Measurements from ENCODE around the gene ASCL5.

Gene ASCL5

GRCh38 chr1:201111156-201111555, 15.8 kb downstream of the ASCL5 start:
- no peak for DNase-seq (ENCODE audit: low read depth)

GRCh38 chr1:201110616-201111015, 16.4 kb downstream of the ASCL5 start:
- no peak for DNase-seq (ENCODE audit: low read depth)

DNA sequence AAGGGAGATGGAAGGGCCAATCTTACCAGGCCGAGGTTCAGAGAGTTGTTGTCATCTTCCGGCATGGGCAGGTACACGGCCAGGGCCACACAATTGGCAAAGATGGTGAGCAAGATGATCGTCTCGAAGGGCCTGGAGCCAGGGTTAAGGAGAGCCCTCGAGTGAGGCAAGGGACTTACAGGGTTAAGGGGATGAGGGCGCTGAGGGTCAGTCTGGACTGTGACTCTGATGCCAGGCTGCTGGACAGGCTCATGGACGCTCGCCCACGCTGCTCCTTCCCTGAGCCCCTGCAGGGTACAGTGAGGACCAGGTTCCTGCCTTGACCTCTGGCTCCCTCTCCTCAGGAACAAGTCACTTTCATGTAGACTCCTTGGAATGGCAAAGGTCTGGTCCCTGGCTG, 16.8 kb downstream of the ASCL5 start:
- DNase-seq (ENCODE audit: low read depth), result no peak

GRCh38 chr1:201109651-201110050, 17.3 kb downstream of the ASCL5 start:
- DNase-seq (ENCODE audit: low read depth), result no peak

- no peak for DNase-seq (ENCODE audit: low read depth)
Measured at GRCh38 chr1:201108614-201109013, 18.4 kb downstream of the ASCL5 start.

DNA sequence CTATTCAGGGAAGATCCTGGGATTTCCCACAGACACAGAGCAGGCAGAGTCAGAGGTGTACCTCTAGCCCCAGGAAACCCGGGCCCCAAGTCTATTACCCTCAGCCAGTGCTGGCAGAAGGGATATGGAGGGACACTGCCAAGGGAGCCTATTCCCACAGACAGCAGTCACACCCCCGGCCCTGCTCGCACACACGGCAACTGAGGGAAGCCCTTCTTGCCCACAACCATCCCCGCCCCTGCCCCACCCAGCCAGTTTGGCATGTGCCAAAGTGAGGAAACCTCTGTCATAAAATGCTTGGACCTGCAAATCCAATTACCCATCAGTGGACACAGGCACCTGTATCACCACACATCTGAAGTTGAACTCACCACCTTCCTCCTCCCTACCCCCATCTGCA, 21.3 kb downstream of the ASCL5 start:
- no peak for DNase-seq (ENCODE audit: low read depth)

GRCh38 chr1:201104141-201104540, 22.8 kb downstream of the ASCL5 start:
- no peak for DNase-seq (ENCODE audit: low read depth)

GRCh38 chr1:201103666-201104065, 23.3 kb downstream of the ASCL5 start:
- no peak for DNase-seq (ENCODE audit: low read depth)

DNA sequence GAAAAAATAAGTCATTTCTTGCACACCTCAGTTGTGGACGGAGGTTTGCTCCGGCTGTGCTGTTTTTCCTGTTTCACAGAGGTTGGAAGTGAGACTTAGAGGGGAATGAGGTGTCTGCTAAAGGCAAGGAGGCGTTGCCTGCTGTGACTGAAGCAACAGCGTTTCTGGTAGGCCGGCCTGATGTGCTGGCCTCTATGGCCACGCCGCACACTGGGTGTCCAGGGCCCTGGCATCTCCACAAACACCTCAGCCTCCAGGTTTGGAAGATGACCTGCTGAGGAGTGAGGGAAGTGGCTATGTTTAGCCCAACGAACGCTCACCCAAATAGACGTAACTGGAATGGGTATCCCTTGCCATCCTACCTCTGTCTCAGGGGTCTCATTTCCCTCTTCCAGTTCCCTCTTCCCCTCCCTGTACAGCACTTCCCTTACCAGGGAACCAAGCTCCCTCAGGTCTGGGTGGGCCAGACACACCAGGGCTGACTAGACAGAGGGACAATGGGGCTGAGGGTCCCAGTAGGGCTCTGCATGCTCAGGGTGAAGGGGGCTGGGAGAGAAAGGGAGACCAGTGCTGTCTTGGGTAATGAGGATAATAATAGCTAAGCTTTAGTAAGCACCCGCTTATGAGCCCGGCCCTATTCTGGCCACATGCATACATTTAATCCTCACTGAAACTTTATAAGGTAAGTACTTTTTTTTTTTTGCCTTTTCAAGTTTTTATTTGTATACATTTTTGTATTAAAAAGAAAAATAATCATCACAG, 26.6 kb downstream of the ASCL5 start:
- DNase-seq (ENCODE audit: low read depth), result no peak

DNA sequence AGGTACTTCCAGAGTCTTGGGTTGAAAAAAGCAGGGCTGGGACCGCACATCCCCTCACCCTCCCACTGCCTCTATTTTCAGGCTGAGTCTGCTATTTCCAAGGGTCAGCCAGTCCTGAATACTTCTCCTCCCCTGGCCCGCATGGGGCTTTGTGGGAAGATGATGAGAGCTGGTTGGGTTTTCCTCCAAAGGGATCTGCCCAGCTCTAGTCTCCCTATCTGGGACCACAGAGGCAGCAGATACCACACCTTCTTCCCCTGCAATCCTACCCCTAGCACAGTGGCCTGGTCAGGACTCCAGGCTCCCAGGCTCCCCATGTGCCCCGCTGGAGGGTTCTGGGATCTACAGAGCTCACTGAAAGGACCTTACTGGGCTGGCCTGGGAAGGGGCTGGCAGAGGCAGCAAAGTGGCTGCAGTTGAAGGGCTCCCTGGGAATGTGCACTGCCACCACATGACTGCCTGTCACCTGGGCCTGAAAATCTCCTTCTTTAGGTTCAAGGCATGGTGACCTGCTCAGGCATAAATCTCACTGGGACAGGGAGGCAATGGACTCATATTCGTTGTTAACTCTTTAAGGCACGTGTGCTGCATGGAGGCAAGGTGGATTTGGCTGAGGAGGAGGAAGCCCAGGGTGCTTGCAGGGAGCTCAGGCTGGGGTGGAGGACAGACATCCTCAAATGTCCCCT, 27.8 kb downstream of the ASCL5 start:
- DNase-seq (ENCODE audit: low read depth), result no peak

DNA sequence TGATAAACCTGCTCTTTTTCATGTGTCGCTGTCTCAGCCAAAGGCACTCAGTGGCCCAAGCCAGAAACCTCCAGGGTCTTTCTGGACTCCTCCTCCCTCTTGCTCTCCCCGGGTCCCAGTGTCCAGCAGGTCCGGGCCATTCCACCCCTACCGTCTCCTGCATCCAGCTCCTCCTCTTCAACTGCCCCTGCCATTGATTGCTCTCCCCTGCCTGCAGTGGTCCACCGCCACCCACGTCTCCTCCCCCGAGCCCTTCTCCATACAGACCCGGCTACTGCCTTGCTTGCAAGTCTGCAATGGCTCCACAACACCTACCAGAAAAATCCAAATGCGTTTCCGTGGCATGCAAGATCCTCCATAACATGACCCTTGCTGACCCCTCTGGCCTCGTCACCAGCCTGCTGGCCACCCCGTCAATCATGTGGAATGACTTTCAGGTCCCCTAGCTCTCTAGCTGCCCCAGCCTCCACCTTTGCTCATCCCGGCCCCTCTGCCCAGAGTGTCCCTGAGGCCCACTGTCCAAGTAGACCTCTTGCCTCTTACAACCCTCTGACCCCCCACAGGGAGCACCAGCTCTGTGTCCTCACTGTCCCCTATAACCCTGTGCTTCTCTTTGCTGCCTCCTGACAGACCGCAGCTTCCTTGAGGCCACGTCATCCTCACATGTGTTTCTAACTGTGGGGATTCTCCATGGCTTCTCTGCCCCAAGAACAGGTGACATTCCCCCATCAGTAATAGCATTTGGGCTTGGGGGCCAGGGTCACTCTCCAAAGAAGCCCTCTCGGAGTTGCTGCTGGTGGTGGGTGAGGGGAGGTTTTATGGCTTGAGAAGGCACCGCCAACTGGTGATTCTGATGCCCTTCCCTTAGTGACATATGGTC, 29.8 kb downstream of the ASCL5 start:
- DNase-seq (ENCODE audit: low read depth), result no peak

GRCh38 chr1:201096041-201096461, 30.9 kb downstream of the ASCL5 start:
- DNase-seq (ENCODE audit: low read depth), result no peak

GRCh38 chr1:201095581-201095980, 31.4 kb downstream of the ASCL5 start:
- no peak for DNase-seq (ENCODE audit: low read depth)

GRCh38 chr1:201094832-201095231, 32.2 kb downstream of the ASCL5 start:
- DNase-seq (ENCODE audit: low read depth), result no peak

- no peak for DNase-seq (ENCODE audit: low read depth)
Measured at GRCh38 chr1:201093962-201094361, 33.0 kb downstream of the ASCL5 start.

- DNase-seq (ENCODE audit: low read depth), result no peak
Measured at GRCh38 chr1:201093561-201093960, 33.4 kb downstream of the ASCL5 start.

DNA sequence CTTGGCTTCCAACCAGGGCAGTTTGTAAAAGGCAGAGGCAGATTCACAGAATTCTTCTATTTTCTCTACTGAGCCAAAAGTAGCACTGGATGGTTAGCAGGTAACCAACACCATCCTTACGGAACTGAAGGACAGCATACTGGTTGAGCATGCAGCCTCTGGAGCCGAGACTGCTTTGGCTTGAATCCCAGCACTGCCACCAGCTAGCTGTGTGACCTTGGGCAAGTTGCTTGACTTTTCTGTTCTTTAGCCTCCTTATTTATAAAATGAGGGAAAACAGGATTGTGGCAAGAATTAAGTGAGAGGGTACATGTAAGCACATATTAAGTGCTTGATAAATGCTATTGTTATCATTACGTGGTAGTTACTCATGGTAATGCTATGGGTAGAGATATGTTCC, 34.2 kb downstream of the ASCL5 start:
- DNase-seq (ENCODE audit: low read depth), result no peak

- DNase-seq (ENCODE audit: low read depth), result no peak
Measured at GRCh38 chr1:201091256-201091655, 35.7 kb downstream of the ASCL5 start.

DNA sequence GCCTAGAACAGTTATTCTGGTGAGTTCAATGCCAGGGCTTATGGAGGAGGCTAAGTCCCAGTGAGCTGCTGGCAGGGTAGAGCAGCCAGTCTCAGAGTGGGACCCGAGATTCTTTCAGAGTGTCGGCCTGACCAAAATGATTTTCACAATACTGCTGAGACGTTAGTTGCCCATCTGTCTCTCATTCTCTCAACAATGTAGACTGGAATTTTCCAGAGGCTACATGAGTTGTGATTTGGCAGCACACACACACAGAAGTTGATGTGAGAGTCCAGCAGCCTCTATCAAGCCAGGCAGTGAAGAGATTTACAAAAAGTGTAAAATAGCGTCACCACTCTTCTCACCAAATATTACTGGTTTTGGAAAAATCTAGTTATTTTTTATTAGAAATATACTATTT, 36.4 kb downstream of the ASCL5 start:
- no peak for DNase-seq (ENCODE audit: low read depth)

DNA sequence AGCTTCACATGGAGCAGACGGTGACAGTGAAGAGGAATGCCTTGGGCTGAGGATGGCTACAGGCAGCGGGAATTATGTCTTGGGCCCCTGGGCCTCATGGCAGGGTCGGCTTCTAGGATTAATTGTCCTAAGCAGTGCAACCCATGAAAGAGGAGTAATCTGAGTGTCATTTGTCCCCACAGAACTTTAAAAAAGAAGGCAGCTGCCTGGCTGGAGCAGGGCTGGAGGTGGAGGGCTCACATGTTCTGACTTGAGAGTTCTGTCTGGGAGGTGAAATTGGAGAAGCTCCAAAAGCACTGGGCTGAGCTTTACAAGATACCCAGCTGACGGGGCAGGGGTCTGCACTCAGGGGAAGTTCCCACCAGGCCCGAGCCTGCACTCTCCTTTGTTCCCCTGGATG, 37.4 kb downstream of the ASCL5 start:
- DNase-seq (ENCODE audit: low read depth), result no peak

GRCh38 chr1:201088901-201089525, 38.0 kb downstream of the ASCL5 start:
- no peak for DNase-seq (ENCODE audit: low read depth)

DNA sequence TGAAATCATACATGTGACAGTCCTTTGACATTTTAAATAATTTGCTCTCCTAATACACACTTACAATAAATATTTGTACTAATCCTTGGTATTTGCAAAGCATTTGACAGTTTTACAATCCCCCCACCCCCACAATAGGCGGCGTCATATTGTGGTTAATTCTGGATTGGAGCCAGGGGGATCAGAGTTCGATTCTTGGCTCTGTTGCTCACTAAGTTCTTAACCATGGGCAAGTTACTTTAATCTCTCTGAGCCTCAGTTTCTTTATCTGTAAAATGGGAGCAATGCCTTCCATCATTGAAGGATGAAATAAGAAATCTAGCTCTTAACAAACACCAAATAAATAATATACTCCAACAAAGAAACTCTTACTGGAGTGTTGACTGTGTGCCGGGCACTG, 38.6 kb downstream of the ASCL5 start:
- DNase-seq (ENCODE audit: low read depth), result no peak

Measured in stimulated activated CD4-positive, alpha-beta T cell treated with anti-CD3 and anti-CD28 coated beads, Interleukin-2, amount 100 ng/mL, for 4 hours (primary cell).